Endodermal cell (in vitro differentiated cells): ENCODE data around the gene GPS2. TPM values are rescaled to one million over a fixed set of nuclear protein-coding genes. Genes with fewer than 3 reads are reported as not detected.
A peak's percentile ranks its signal among the peaks of the same experiment; 100 is the strongest.

Experiments used
- DNase-seq: peaks from one replicate; pipeline ENCODE4 v3.0.0-alpha.2; 2017
- H3K27ac ChIP-seq: 2 replicates; pipeline ENCODE4 v1.5.1; 2013; ENCODE audit warnings: mild to moderate bottlenecking, low read depth, low read length, moderate library complexity
- H3K27me3 ChIP-seq: 2 replicates; pipeline ENCODE4 v1.6.1; 2013; ENCODE audit warnings: mild to moderate bottlenecking, low read length, moderate library complexity; ENCODE audit not compliant: insufficient read depth, control insufficient read depth, poor library complexity, severe bottlenecking
- H3K36me3 ChIP-seq: 2 replicates; pipeline ENCODE4 v1.7.0; 2013; ENCODE audit warnings: mild to moderate bottlenecking, low read length, moderate library complexity; ENCODE audit not compliant: control insufficient read depth, insufficient read depth
- H3K4me1 ChIP-seq: one replicate; pipeline ENCODE4 v1.7.0; 2013; ENCODE audit warnings: low read length; ENCODE audit not compliant: control insufficient read depth, insufficient read depth
- H3K4me3 ChIP-seq: 2 replicates; pipeline ENCODE4 v1.5.1; 2013; ENCODE audit warnings: mild to moderate bottlenecking, low read length, moderate library complexity
- H3K9ac ChIP-seq: 2 replicates; pipeline ENCODE4 v1.6.1; 2013; ENCODE audit warnings: mild to moderate bottlenecking, low read length, moderate library complexity; ENCODE audit not compliant: poor library complexity, severe bottlenecking; ENCODE audit errors: extremely low read depth
- H3K9me3 ChIP-seq: 2 replicates; pipeline ENCODE4 v1.6.1; 2013; ENCODE audit warnings: mild to moderate bottlenecking, low read length, moderate library complexity; ENCODE audit not compliant: control insufficient read depth
- H3K27ac Mint-ChIP-seq: 2 replicates; pipeline ENCODE4 v1.8.0; 2020; ENCODE audit warnings: mixed read lengths
- H3K27me3 Mint-ChIP-seq: 2 replicates; pipeline ENCODE4 v1.8.0; 2021; ENCODE audit warnings: mild to moderate bottlenecking, mixed read lengths; ENCODE audit not compliant: insufficient read depth
- H3K36me3 Mint-ChIP-seq: 2 replicates; pipeline ENCODE4 v1.8.0; 2020; ENCODE audit warnings: low read depth, mixed read lengths
- H3K4me1 Mint-ChIP-seq: 2 replicates; pipeline ENCODE4 v1.8.0; 2020; ENCODE audit warnings: mixed read lengths
- H3K4me3 Mint-ChIP-seq: 2 replicates; pipeline ENCODE4 v1.8.0; 2020; ENCODE audit warnings: mild to moderate bottlenecking, moderate library complexity, mixed read lengths
- H3K9me3 Mint-ChIP-seq: 2 replicates; pipeline ENCODE4 v1.8.0; 2020; ENCODE audit warnings: mild to moderate bottlenecking, mixed read lengths
- WGBS, 2 experiments: methylation state at CpG; one replicate each; pipeline versions ENCODE4 v1.1.5 to v1.1.7; 2013; ENCODE audit warnings: missing lambda C conversion rate in 2 of 2, mixed read lengths in 1 of 2; ENCODE audit not compliant: insufficient coverage in 1 of 2, insufficient read length in 1 of 2; 5-methylcytosine and 5-hydroxymethylcytosine counted together
- total RNA-seq, 2 donors: library from RNA; stranded (reverse); fragmentation: NEBNext Ultra II Directional in 1 of 2; extraction: Animal tissue kit (Norgen Biotek cat#: 25700) in 1 of 2; gene quantifications; 2 replicates in 1 of 2; 3 replicates in 1 of 2; pipeline ENCODE4 v1.2.1, GENCODE V29; 2021
- TF ChIP-seq, protein P1 (sequence below): fragments of 200-600 bp; sonication (generic); conservative IDR thresholded peaks from 2 replicates; pipeline ENCODE4 v1.5.0; 2021; ENCODE audit warnings: antibody characterized with exemption, mild to moderate bottlenecking

The GPS2 gene
- total RNA-seq, 2 donors from 2014 or later: 43.6 to 47.2 TPM

DNA sequence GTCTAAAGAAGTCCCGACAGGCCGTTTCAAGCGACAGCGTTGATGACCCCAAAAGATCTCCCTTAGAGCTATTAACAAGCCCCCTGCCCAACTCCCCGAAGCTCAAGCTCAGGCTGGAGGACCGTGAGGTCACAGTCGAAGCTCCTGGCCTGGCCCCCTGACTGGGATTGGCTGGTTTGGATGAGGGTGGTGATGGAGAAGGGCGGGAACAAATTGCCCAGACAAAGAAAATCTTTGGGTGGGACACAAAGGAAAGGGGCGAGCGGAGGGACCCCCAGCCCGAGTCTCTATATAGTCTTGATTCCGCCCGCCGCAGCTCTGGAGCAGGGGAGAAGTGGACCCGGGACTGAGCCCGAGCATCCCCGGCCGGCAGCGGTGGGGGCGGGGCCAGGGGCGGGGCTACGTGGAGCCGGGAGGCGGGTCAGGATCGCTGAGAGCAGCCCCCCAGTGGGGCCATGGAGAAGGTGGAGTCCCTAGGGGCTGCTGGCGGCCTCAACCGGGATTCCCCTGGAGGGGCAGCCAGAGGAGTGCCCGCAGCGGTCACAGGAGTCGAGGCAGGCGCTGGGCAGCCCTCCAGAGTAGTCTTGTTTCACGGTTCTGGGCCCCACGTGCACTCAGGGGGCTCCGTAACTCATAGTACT, 15.0 kb upstream of the GPS2 start:
- no peaks in the 10 kb centered on the region for H3K27me3 ChIP-seq
- peaks cover 10% of the 10 kb centered on the region for H3K4me1 Mint-ChIP-seq
- H3K9me3 Mint-ChIP-seq: no peaks in the 10 kb centered on the region
- H3K27ac Mint-ChIP-seq: peak overlapping the region; percentile 96
- TF ChIP-seq, protein P1, sequence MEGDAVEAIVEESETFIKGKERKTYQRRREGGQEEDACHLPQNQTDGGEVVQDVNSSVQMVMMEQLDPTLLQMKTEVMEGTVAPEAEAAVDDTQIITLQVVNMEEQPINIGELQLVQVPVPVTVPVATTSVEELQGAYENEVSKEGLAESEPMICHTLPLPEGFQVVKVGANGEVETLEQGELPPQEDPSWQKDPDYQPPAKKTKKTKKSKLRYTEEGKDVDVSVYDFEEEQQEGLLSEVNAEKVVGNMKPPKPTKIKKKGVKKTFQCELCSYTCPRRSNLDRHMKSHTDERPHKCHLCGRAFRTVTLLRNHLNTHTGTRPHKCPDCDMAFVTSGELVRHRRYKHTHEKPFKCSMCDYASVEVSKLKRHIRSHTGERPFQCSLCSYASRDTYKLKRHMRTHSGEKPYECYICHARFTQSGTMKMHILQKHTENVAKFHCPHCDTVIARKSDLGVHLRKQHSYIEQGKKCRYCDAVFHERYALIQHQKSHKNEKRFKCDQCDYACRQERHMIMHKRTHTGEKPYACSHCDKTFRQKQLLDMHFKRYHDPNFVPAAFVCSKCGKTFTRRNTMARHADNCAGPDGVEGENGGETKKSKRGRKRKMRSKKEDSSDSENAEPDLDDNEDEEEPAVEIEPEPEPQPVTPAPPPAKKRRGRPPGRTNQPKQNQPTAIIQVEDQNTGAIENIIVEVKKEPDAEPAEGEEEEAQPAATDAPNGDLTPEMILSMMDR: no peak
- peak overlapping the region; percentile 81 for H3K4me3 Mint-ChIP-seq
- DNase-seq: peak; percentile 97
- H3K27me3 Mint-ChIP-seq: no peaks in the 10 kb centered on the region
- H3K9ac ChIP-seq: peak overlapping the region; percentile 71
- peak overlapping the region; percentile 98 for H3K27ac ChIP-seq
- no peaks in the 10 kb centered on the region for H3K9me3 ChIP-seq
- 5 to 11% methylated on average over 15 to 34 of the region's 34 CpGs for WGBS, 2 experiments
- peaks cover 5% of the 10 kb centered on the region for H3K36me3 Mint-ChIP-seq
- peaks cover 7% of the 10 kb centered on the region for H3K36me3 ChIP-seq
- peak overlapping the region; percentile 82 for H3K4me3 ChIP-seq
- H3K4me1 ChIP-seq: no peaks in the 10 kb centered on the region

DNA sequence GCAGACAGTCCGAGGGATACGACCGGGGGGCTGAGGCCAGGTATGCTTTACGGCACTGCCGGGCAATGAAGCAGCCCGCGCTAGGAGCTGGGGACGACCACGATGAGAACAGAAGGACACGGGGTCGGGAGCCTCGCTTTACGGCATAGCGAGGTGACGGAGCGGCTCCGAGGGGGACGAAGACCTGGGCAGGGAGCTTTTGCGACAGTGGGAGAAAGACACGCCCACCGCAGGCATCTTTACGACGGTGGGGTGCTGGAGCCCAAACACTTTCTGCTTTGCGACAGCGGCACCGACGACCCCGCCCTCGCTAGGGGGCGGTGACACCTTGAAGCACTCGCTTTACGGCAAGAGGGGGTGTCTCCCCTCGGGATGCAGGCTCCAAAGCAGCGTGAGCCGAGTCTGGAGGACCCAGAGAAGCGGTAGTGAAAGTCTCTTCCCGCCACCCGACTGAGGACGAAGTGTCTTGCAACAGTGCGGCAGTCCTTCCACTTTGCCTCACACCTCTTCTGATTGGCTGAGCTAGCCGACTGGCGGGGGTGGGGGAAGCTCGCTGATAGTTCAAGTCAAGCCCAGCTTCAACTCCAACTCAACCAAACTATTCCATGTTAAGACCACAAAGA, 14.3 kb upstream of the GPS2 start:
- 0% methylated on average over 33 to 43 of the region's 43 CpGs for WGBS, 2 experiments
- DNase-seq: peak; percentile 100
- H3K4me3 ChIP-seq: peak overlapping the region; percentile 82
- H3K4me1 Mint-ChIP-seq: peaks cover 10% of the 10 kb centered on the region
- H3K4me3 Mint-ChIP-seq: peak overlapping the region; percentile 81
- H3K4me1 ChIP-seq: no peaks in the 10 kb centered on the region
- TF ChIP-seq, protein P1: no peak
- no peaks in the 10 kb centered on the region for H3K9me3 Mint-ChIP-seq
- peaks cover 7% of the 10 kb centered on the region for H3K36me3 Mint-ChIP-seq
- H3K27ac ChIP-seq: peak overlapping the region; percentile 98
- peak overlapping the region; percentile 96 for H3K27ac Mint-ChIP-seq
- no peaks in the 10 kb centered on the region for H3K9me3 ChIP-seq
- H3K9ac ChIP-seq: peak overlapping the region; percentile 71
- H3K27me3 Mint-ChIP-seq: no peaks in the 10 kb centered on the region
- H3K27me3 ChIP-seq: no peaks in the 10 kb centered on the region
- H3K36me3 ChIP-seq: peaks cover 10% of the 10 kb centered on the region

- Histone ChIP-seq H3K9ac (peak within 1 kb of the TSS; percentile 71), H3K27me3 (no peaks in the 10 kb centered on the region), H3K4me3 (peak within 1 kb of the TSS; percentile 82), H3K36me3 (peaks cover 16% of the 10 kb centered on the region), H3K4me1 (no peaks in the 10 kb centered on the region), H3K9me3 (no peaks in the 10 kb centered on the region), H3K27ac (peak within 1 kb of the TSS; percentile 98)
- peaks cover 12% of the 10 kb centered on the region for H3K36me3 Mint-ChIP-seq
- TF ChIP-seq, protein P1: no peak
- no peaks in the 10 kb centered on the region for H3K9me3 Mint-ChIP-seq
- peak within 1 kb of the TSS; percentile 96 for H3K27ac Mint-ChIP-seq
- peak within 1 kb of the TSS; percentile 81 for H3K4me3 Mint-ChIP-seq
- no peak for DNase-seq
- no peaks in the 10 kb centered on the region for H3K27me3 Mint-ChIP-seq
- WGBS, 2 experiments: 0 to 3% methylated on average over 4 to 50 of the region's 50 CpGs
- peaks cover 10% of the 10 kb centered on the region for H3K4me1 Mint-ChIP-seq
Measured at GRCh38 chr17:7328840-7329373, 13.7 kb upstream of the GPS2 start, which contains the start of gene NEURL4. Gene NEURL4, minus strand, starts transcription at chr17:7329335. Its CDS starts 23 bp downstream, at chr17:7329312.
